HCT116 (cell line): Measurements from ENCODE around the gene MPHOSPH6. TPM values are rescaled to one million over a fixed set of nuclear protein-coding genes. Genes with fewer than 3 reads are reported as not detected.

Experiments used
- ATAC-seq: fragments of 200-7000 bp; cut with Tn5 transposase; 2 replicates; pipeline ENCODE4 v1.9.1; 2020; ENCODE audit warnings: mild to moderate bottlenecking, moderate library complexity
- BruUV-seq: library from RNA; stranded (reverse); fragments of 400-500 nt; replicated peaks from 2 replicates; lab custom pipeline; 2021; lab: Mats Ljungman, UMichigan
- CTCF ChIA-PET: fragments of 300-600 bp; sonication (Branson Sonifier 250); formaldehyde crosslinking; loops from one replicate; lab custom pipeline; 2021; ENCODE audit warnings: antibody characterized with exemption; lab: Charles Lee
- POLR2A ChIA-PET: fragments of 300-600, 350-600 bp; sonication (Branson Sonifier 250); formaldehyde crosslinking; loops from one replicate; lab custom pipeline; 2021; ENCODE audit warnings: antibody characterized with exemption; lab: Charles Lee
- RAD21 ChIA-PET, 2 experiments: fragments of 300-600 bp; sonication (Branson Sonifier 250); formaldehyde crosslinking; loops; one replicate each; lab custom pipeline; 2023; ENCODE audit warnings: low total read pairs in 2 of 2; ENCODE audit not compliant: uncharacterized antibody in 2 of 2, unreplicated experiment in 2 of 2, low non-redundant PET in 1 of 2; lab: Charles Lee
- DNase-seq: peaks from one replicate; pipeline ENCODE4 v3.0.0-alpha.2; 2010; ENCODE audit warnings: low read depth, low spot score
- H2AFZ ChIP-seq: fragments of 200-600 bp; shearing (Covaris generic), sonication (generic); 2 replicates; pipeline ENCODE4 v1.6.1; 2017; ENCODE audit warnings: low read depth, mixed run types, mixed read lengths, antibody characterized with exemption, low read length; ENCODE audit not compliant: poor library complexity, severe bottlenecking
- H3K27ac ChIP-seq: 2 replicates; pipeline ENCODE4 v1.5.1; 2012; ENCODE audit warnings: low read depth, low read length
- H3K27me3 ChIP-seq: fragments of 200-600 bp; sonication (generic); 2 replicates; pipeline ENCODE4 v1.6.1; 2016; ENCODE audit warnings: mixed run types, low read length, mixed read lengths; ENCODE audit not compliant: insufficient read depth
- H3K36me3 ChIP-seq, 2 experiments: fragments of 200-500 bp in 1 of 2; fragments of 200-600 bp in 1 of 2; sonication (Bioruptor generic) in 1 of 2; sonication (generic) in 1 of 2; 2 replicates each; pipeline versions ENCODE4 v1.5.1 to v1.6.1; 2014 to 2016; ENCODE audit warnings: low read length in 2 of 2, inconsistent platforms in 1 of 2, mixed read lengths in 1 of 2, mixed run types in 1 of 2; ENCODE audit not compliant: insufficient read depth in 2 of 2, control insufficient read depth in 1 of 2
- H3K4me1 ChIP-seq, 2 experiments: fragments of 200-600 bp in 1 of 2; sonication (generic) in 1 of 2; 2 replicates each; pipeline versions ENCODE4 v1.5.1 to v1.6.1; 2012 to 2017; ENCODE audit warnings: low read length in 2 of 2, inconsistent platforms in 1 of 2, mild to moderate bottlenecking in 1 of 2, mixed read lengths in 1 of 2, mixed run types in 1 of 2, moderate library complexity in 1 of 2; ENCODE audit not compliant: insufficient read depth in 2 of 2, control insufficient read depth in 1 of 2
- H3K4me2 ChIP-seq: fragments of 200-600 bp; sonication (generic); 2 replicates; pipeline ENCODE4 v1.6.1; 2017; ENCODE audit warnings: mixed run types, low read length, mixed read lengths
- H3K4me3 ChIP-seq, 2 experiments: fragments of 200-600 bp in 1 of 2; sonication (generic) in 1 of 2; replicated peaks in 1 of 2; 2 replicates each; pipeline ENCODE4 v1.5.1; 2011 to 2016; ENCODE audit warnings: low read length in 2 of 2, control low read depth in 1 of 2, low read depth in 1 of 2, mild to moderate bottlenecking in 1 of 2, mixed read lengths in 1 of 2, mixed run types in 1 of 2
- H3K79me2 ChIP-seq: fragments of 200-600 bp; sonication (generic); 2 replicates; pipeline ENCODE4 v1.6.1; 2017; ENCODE audit warnings: mild to moderate bottlenecking, mixed run types, low read length, moderate library complexity, mixed read lengths; ENCODE audit not compliant: insufficient read depth
- H3K9ac ChIP-seq: fragments of 200-600 bp; sonication (generic); 2 replicates; pipeline ENCODE4 v1.6.1; 2016; ENCODE audit warnings: low read length, mixed read lengths
- H3K9me2 ChIP-seq: fragments of 200-600 bp; sonication (generic), shearing (Covaris generic); 2 replicates; pipeline ENCODE4 v1.6.1; 2017; ENCODE audit warnings: mixed run types, mild to moderate bottlenecking, moderate library complexity; ENCODE audit not compliant: insufficient read depth
- H3K9me3 ChIP-seq, 2 experiments: fragments of 200-500 bp in 1 of 2; fragments of 200-600 bp in 1 of 2; sonication (Bioruptor generic) in 1 of 2; sonication (generic) in 1 of 2; 2 replicates each; pipeline ENCODE4 v1.6.1; 2014 to 2017; ENCODE audit warnings: low read length in 2 of 2, mixed read lengths in 2 of 2, inconsistent platforms in 1 of 2, low read depth in 1 of 2, mild to moderate bottlenecking in 1 of 2, mixed run types in 1 of 2, moderate library complexity in 1 of 2; ENCODE audit not compliant: control insufficient read depth in 1 of 2, insufficient read depth in 1 of 2
- H4K20me1 ChIP-seq: fragments of 200-600 bp; sonication (generic), shearing (Covaris generic); 2 replicates; pipeline ENCODE4 v1.6.1; 2017; ENCODE audit warnings: mixed run types, mild to moderate bottlenecking, moderate library complexity; ENCODE audit not compliant: insufficient read depth
- CEBPB ChIP-seq: IDR thresholded peaks from 2 replicates; pipeline ENCODE4 v1.6.1; 2012; ENCODE audit warnings: low read depth
- ELF1 ChIP-seq: IDR thresholded peaks from 2 replicates; pipeline ENCODE4 v1.6.1; 2012; ENCODE audit warnings: low read depth, borderline replicate concordance
- EZH2 ChIP-seq: fragments of 200-600 bp; sonication (generic); IDR thresholded peaks from 2 replicates; pipeline ENCODE4 v1.6.1; 2017; ENCODE audit warnings: antibody characterized with exemption, mixed run types
- EZH2phosphoT487 ChIP-seq: fragments of 200-600 bp; IDR thresholded peaks from 2 replicates; pipeline ENCODE4 v1.6.1; 2018; ENCODE audit warnings: antibody characterized with exemption, borderline replicate concordance
- FOSL1 ChIP-seq: IDR thresholded peaks from 2 replicates; pipeline ENCODE4 v1.6.1; 2012; ENCODE audit warnings: low read depth
- JUND ChIP-seq: IDR thresholded peaks from 2 replicates; pipeline ENCODE4 v1.6.1; 2012
- RAD21 ChIP-seq: IDR thresholded peaks from 2 replicates; pipeline ENCODE4 v1.6.1; 2012; ENCODE audit warnings: low read depth, mild to moderate bottlenecking
- REST ChIP-seq: IDR thresholded peaks from 2 replicates; pipeline ENCODE4 v1.6.1; 2012; ENCODE audit warnings: low read depth
- SRF ChIP-seq: IDR thresholded peaks from 2 replicates; pipeline ENCODE4 v1.6.1; 2012; ENCODE audit warnings: low read depth
- ZFX ChIP-seq: fragments of 450-650 bp; IDR thresholded peaks from 2 replicates; pipeline ENCODE4 v1.6.1; 2017
- intact Hi-C: fragments of 100-400 bp; cut with micrococcal nuclease; formaldehyde crosslinking; loops from 2 replicates; pipeline ENCODE4 v1.10.0; 2022
- total RNA-seq: library from RNA; stranded (reverse); gene quantifications from one replicate; pipeline ENCODE4 v1.2.1, GENCODE V29; 2021; ENCODE audit not compliant: unreplicated experiment

The MPHOSPH6 gene
- total RNA-seq, 1 experiment from 2014 or later = 52.2 TPM

- Histone ChIP-seq H3K9ac (no peak overlapping the region), H3K27me3 (peaks cover 75% of the 10 kb centered on the region), H3K4me1 (no peaks in the 10 kb centered on the region), H3K27ac (no peak overlapping the region), H3K4me3 (no peak overlapping the region), H4K20me1 (no peaks in the 10 kb centered on the region), H3K9me3 (no peaks in the 10 kb centered on the region), H2AFZ (no peak overlapping the region), H3K79me2 (no peaks in the 10 kb centered on the region), H3K36me3 (no peaks in the 10 kb centered on the region), H3K9me2 (no peaks in the 10 kb centered on the region), H3K4me2 (no peak overlapping the region)
- TF ChIP-seq CEBPB = no peak
- TF ChIP-seq RAD21 = peak; percentile 7; the same call in 1 of the 2 replicates
- 0 out of 2 replicates have a peak, but pooled peaks have one; percentile 93 for TF ChIP-seq EZH2phosphoT487
- DNase-seq (no peak), ATAC-seq (0 out of 2 replicates have a peak, but pooled peaks have one; percentile 38)
- CTCF ChIA-PET = no interaction called here
- intact Hi-C loops = no loop called here
- RAD21 ChIA-PET = no interaction called here
- POLR2A ChIA-PET = no interaction called here
- no TSS peak for BruUV-seq
Observed at GRCh38 chr16:82177555-82177954, 7.5 kb upstream of the MPHOSPH6 start.

- peaks cover 81% of the 10 kb centered on the region for H3K27me3 ChIP-seq
- DNase-seq (no peak), ATAC-seq (no peak)
- RAD21 ChIA-PET = no interaction called here
- no peak overlapping the region for H3K4me3 ChIP-seq
- CTCF ChIA-PET = interaction anchor here (0.6 kb wide), 1 partner anchor 279 kb away, joined by 3 read pairs; no protein-coding TSS in a partner anchor
- TF ChIP-seq FOSL1 (no peak), CEBPB (no peak), EZH2 (no peak), RAD21 (no peak), ELF1 (no peak), JUND (no peak), ZFX (no peak), REST (no peak), SRF (no peak)
- intact Hi-C loops = no loop called here
- H3K36me3 ChIP-seq = no peaks in the 10 kb centered on the region
- H3K9me2 ChIP-seq = no peaks in the 10 kb centered on the region
- H3K79me2 ChIP-seq = no peaks in the 10 kb centered on the region
- no peak overlapping the region for H2AFZ ChIP-seq
- POLR2A ChIA-PET = no interaction called here
- H3K4me1 ChIP-seq = no peaks in the 10 kb centered on the region
- H3K9ac ChIP-seq = no peak overlapping the region
- H3K27ac ChIP-seq = no peak overlapping the region
- H3K4me2 ChIP-seq = no peak overlapping the region
- H4K20me1 ChIP-seq = no peaks in the 10 kb centered on the region
- no TSS peak for BruUV-seq
- H3K9me3 ChIP-seq = no peaks in the 10 kb centered on the region
Observed at GRCh38 chr16:82176204-82176603, 6.2 kb upstream of the MPHOSPH6 start.
